B cell (primary cell): ENCODE measurements around the gene SRRD. TPM values are rescaled to one million over a fixed set of nuclear protein-coding genes. Genes with fewer than 3 reads are reported as not detected.

Source experiments
- ATAC-seq: fragments of 200-7000 bp; cut with Tn5 transposase; one replicate; pipeline ENCODE4 v1.10.0; 2021; ENCODE audit warnings: low read depth, mild to moderate bottlenecking, moderate number of reproducible peaks, moderate library complexity
- CTCF ChIA-PET: fragments of 350-600 bp; sonication (Branson Sonifier 250); formaldehyde crosslinking; loops from one replicate; lab custom pipeline; 2021; ENCODE audit warnings: antibody characterized with exemption, inconsistent platforms; lab: Charles Lee
- POLR2A ChIA-PET: fragments of 350-600 bp; sonication (Branson Sonifier 250); formaldehyde crosslinking; loops from one replicate; lab custom pipeline; 2021; ENCODE audit warnings: antibody characterized with exemption; lab: Charles Lee
- DNase-seq: peaks from one replicate; pipeline ENCODE4 v3.0.0; 2013
- H2AFZ ChIP-seq: 2 replicates; pipeline ENCODE4 v1.6.1; 2012; ENCODE audit warnings: mild to moderate bottlenecking, low read depth, low read length; ENCODE audit not compliant: insufficient read depth, poor library complexity, severe bottlenecking
- H3K27ac ChIP-seq, 2 donors: 1 replicate in 1 of 2; 2 replicates in 1 of 2; pipeline ENCODE4 v1.5.1; 2012 to 2013; ENCODE audit warnings: low read length in 2 of 2, mild to moderate bottlenecking in 2 of 2, moderate library complexity in 1 of 2
- H3K27me3 ChIP-seq, 4 experiments: fragments of 200-600 bp in 1 of 4; sonication (generic) in 1 of 4; replicated peaks in 1 of 4; 1 replicate in 2 of 4; 2 replicates in 2 of 4; pipeline versions ENCODE4 v1.6.1 to v1.7.0; 2013 to 2016; ENCODE audit warnings: low read length in 3 of 4, mild to moderate bottlenecking in 2 of 4, mixed read lengths in 1 of 4, moderate library complexity in 1 of 4; ENCODE audit not compliant: insufficient read depth in 4 of 4, control insufficient read depth in 3 of 4; ENCODE audit errors: control extremely low read depth in 1 of 4
- H3K36me3 ChIP-seq, 2 experiments: replicated peaks in 1 of 2; 1 replicate in 1 of 2; 2 replicates in 1 of 2; pipeline versions ENCODE4 v1.6.1 to v1.7.1; 2013; ENCODE audit warnings: low read length in 1 of 2; ENCODE audit not compliant: insufficient read depth in 2 of 2, control insufficient read depth in 1 of 2; ENCODE audit errors: control extremely low read depth in 1 of 2, extremely low read depth in 1 of 2
- H3K4me1 ChIP-seq, 2 donors: fragments of 200-600 bp in 1 of 2; sonication (generic) in 1 of 2; 1 replicate in 1 of 2; 2 replicates in 1 of 2; pipeline versions ENCODE4 v1.5.1 to v1.6.1; 2013 to 2017; ENCODE audit warnings: low read length in 2 of 2; ENCODE audit not compliant: control insufficient read depth in 2 of 2, insufficient read depth in 2 of 2
- H3K4me2 ChIP-seq: replicated peaks from 2 replicates; pipeline ENCODE3; 2012; ENCODE audit warnings: mild to moderate bottlenecking, low read depth, low read length; ENCODE audit not compliant: poor library complexity, severe bottlenecking
- H3K4me3 ChIP-seq, 5 experiments: fragments of 200-600 bp in 1 of 5; sonication (generic) in 1 of 5; 1 replicate in 3 of 5; 2 replicates in 2 of 5; pipeline versions ENCODE4 v1.5.1 to v1.7.0; 2011 to 2016; ENCODE audit warnings: low read length in 4 of 5, mild to moderate bottlenecking in 4 of 5, low read depth in 2 of 5, control low read depth in 1 of 5, moderate library complexity in 1 of 5; ENCODE audit not compliant: insufficient read depth in 1 of 5; ENCODE audit errors: control extremely low read depth in 1 of 5, extremely low read depth in 1 of 5
- H3K79me2 ChIP-seq: fragments of 200-600 bp; sonication (generic); one replicate; pipeline ENCODE4 v1.6.0; 2016; ENCODE audit warnings: low read length; ENCODE audit not compliant: control insufficient read depth, insufficient read depth
- H3K9ac ChIP-seq: fragments of 200-600 bp; sonication (generic); 2 replicates; pipeline ENCODE4 v1.6.1; 2017; ENCODE audit warnings: mild to moderate bottlenecking, low read length, moderate library complexity
- H3K9me3 ChIP-seq, 3 donors: one replicate each; pipeline versions ENCODE4 v1.6.1 to v1.7.1; 2013; ENCODE audit warnings: low read length in 2 of 3; ENCODE audit not compliant: control insufficient read depth in 2 of 3, insufficient read depth in 1 of 3; ENCODE audit errors: control extremely low read depth in 1 of 3
- H4K20me1 ChIP-seq: 2 replicates; pipeline ENCODE4 v1.6.0; 2012; ENCODE audit warnings: mild to moderate bottlenecking, low read length; ENCODE audit not compliant: insufficient read depth, control insufficient read depth, poor library complexity, severe bottlenecking
- H3K27ac Mint-ChIP-seq: one replicate; pipeline ENCODE4 v1.8.0; 2021; ENCODE audit warnings: mixed read lengths
- H3K27me3 Mint-ChIP-seq: one replicate; pipeline ENCODE4 v1.8.0; 2021; ENCODE audit warnings: mixed read lengths
- H3K4me1 Mint-ChIP-seq: one replicate; pipeline ENCODE4 v1.8.0; 2021; ENCODE audit warnings: mixed read lengths
- H3K4me3 Mint-ChIP-seq: one replicate; pipeline ENCODE4 v1.8.0; 2021; ENCODE audit warnings: mixed read lengths
- H3K9me3 Mint-ChIP-seq: one replicate; pipeline ENCODE4 v1.8.0; 2022; ENCODE audit warnings: mixed read lengths; ENCODE audit not compliant: insufficient read depth
- EZH2 ChIP-seq: IDR thresholded peaks from 2 replicates; pipeline ENCODE4 v1.6.1; 2012; ENCODE audit warnings: borderline replicate concordance, low read depth, mild to moderate bottlenecking, moderate library complexity, low read length; ENCODE audit not compliant: insufficient read depth, poor library complexity, severe bottlenecking
- WGBS: methylation state at CpG from one replicate; pipeline ENCODE4 v1.1.5; 2013; ENCODE audit warnings: missing lambda C conversion rate; ENCODE audit not compliant: insufficient coverage; 5-methylcytosine and 5-hydroxymethylcytosine counted together
- intact Hi-C: fragments of 100-400 bp; cut with micrococcal nuclease; formaldehyde crosslinking; loops from one replicate; pipeline ENCODE4 v1.10.0; 2022
- polyA plus RNA-seq: library from polyadenylated mRNA; depleted of rRNA; stranded (reverse); fragments of >200 nt; gene quantifications from 2 replicates; pipeline ENCODE4 v1.2.3, GENCODE V29; 2012
- total RNA-seq, 2 donors: library from RNA; stranded (reverse); fragments of 120-200 nt in 1 of 2; gene quantifications; 1 replicate in 1 of 2; 2 replicates in 1 of 2; pipeline versions ENCODE4 v1.2.3 to v1.2.4, GENCODE V29; 2013 to 2022
- TF ChIP-seq, protein P1 (sequence below): fragments of 200-600 bp; IDR thresholded peaks from one replicate; pipeline ENCODE4 v1.8.0; 2022; ENCODE audit warnings: antibody characterized with exemption, mild to moderate bottlenecking

Gene SRRD
- total and polyA plus RNA-seq, 2 donors (not counting 1 experiment from before 2014, with no cell fraction given), result 7.8 to 19.2 TPM

DNA sequence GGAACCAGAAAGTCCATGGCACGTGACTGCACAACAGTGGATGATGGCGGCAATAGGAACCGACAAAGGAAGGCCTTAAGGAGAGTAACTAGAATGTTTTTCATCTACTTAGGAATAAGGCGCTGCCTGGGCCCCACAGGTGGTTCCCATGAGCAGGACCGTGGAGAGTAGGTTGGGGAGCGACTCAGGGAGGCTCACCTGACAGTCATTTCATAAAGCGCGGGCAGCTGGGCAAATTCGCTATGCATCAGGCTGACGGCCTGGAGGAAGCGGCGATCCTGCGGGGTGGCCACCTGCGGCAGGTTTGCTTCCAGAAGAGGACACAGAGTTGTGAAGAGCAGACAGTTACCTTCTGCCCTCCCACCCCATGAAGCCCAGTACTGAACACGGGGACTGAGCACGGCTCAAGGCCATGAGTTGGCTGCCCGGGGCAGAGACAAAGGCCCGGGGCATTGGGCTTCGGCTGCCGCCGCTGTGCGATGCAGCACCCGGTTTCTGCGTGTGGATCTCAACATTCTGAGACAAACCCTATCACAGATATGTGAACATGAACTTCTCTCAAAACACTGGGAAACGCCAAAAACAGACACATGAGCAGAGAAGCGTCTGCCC, 25.9 kb upstream of the SRRD start:
- Histone ChIP-seq H3K4me3 (no peak overlapping the region), H3K27me3 (no peaks in the 10 kb centered on the region), H3K27ac (no peak overlapping the region), H3K4me2 (no peak overlapping the region), H3K9me3 (no peaks in the 10 kb centered on the region), H2AFZ (no peak overlapping the region), H3K36me3 (peaks cover 4 to 60% of the 10 kb centered on the region in 2 experiments), H3K4me1 (no peaks in the 10 kb centered on the region), H3K79me2 (peaks cover 22% of the 10 kb centered on the region), H3K9ac (no peak overlapping the region), H4K20me1 (peaks cover 16% of the 10 kb centered on the region)
- Mint-ChIP-seq H3K4me1 (no peaks in the 10 kb centered on the region), H3K27ac (no peak overlapping the region), H3K27me3 (no peaks in the 10 kb centered on the region), H3K9me3 (no peaks in the 10 kb centered on the region), H3K4me3 (no peak overlapping the region)
- intact Hi-C loops, result no loop called here
- TF ChIP-seq EZH2, result no peak
- TF ChIP-seq, protein P1, sequence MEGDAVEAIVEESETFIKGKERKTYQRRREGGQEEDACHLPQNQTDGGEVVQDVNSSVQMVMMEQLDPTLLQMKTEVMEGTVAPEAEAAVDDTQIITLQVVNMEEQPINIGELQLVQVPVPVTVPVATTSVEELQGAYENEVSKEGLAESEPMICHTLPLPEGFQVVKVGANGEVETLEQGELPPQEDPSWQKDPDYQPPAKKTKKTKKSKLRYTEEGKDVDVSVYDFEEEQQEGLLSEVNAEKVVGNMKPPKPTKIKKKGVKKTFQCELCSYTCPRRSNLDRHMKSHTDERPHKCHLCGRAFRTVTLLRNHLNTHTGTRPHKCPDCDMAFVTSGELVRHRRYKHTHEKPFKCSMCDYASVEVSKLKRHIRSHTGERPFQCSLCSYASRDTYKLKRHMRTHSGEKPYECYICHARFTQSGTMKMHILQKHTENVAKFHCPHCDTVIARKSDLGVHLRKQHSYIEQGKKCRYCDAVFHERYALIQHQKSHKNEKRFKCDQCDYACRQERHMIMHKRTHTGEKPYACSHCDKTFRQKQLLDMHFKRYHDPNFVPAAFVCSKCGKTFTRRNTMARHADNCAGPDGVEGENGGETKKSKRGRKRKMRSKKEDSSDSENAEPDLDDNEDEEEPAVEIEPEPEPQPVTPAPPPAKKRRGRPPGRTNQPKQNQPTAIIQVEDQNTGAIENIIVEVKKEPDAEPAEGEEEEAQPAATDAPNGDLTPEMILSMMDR, result no peak
- DNase-seq (no peak), ATAC-seq (no peak)
- WGBS, result 96% methylated on average over 26 of the region's 26 CpGs
- POLR2A ChIA-PET, result no interaction called here
- CTCF ChIA-PET, result interaction anchor here (0.6 to 1.3 kb wide), 3 partner anchors 21 to 96 kb away, joined by 3 to 5 read pairs (median 4); no protein-coding TSS in a partner anchor

DNA sequence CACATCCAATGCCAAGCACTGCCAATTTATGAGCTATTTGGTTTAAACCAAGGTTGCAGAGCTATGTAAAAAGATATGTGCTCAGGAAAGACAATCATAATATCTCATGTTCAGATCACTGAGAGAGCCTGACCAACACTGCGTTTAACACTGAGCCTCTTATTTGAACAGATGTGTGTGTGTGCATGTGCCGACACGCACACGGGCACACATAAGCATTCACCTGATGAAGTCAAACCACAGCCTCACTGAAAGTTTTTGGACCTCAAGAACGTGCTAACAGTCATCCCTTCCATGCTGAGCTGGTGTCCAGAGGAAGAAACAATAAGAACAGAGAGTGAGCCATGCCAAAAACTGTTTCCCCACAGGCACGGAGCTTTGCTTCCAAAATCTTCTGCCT, 23.5 kb upstream of the SRRD start:
- H2AFZ ChIP-seq, result no peak overlapping the region
- peaks cover 2 to 69% of the 10 kb centered on the region in 2 experiments for H3K36me3 ChIP-seq
- no peak overlapping the region for H3K27ac Mint-ChIP-seq
- no peaks in the 10 kb centered on the region for H3K27me3 ChIP-seq
- no peak for DNase-seq
- intact Hi-C loops, result loop anchor here (2.0 to 5.0 kb wide), 2 partner anchors 21 to 83 kb away; no protein-coding TSS in a partner anchor
- H3K27ac ChIP-seq, result no peak overlapping the region
- TF ChIP-seq EZH2, result no peak
- TF ChIP-seq, protein P1, result no peak
- WGBS, result 93% methylated on average over 4 of the region's 6 CpGs
- ChIA-PET POLR2A (no interaction called here), CTCF (interaction anchor here (0.6 to 9.7 kb wide), 24 partner anchors 8 to 184 kb away, joined by 3 to 179 read pairs (median 4); no protein-coding TSS in a partner anchor)
- H3K9ac ChIP-seq, result no peak overlapping the region
- no peaks in the 10 kb centered on the region for H3K27me3 Mint-ChIP-seq
- no peak overlapping the region for H3K4me3 Mint-ChIP-seq
- H3K9me3 Mint-ChIP-seq, result no peaks in the 10 kb centered on the region
- H4K20me1 ChIP-seq, result peaks cover 16% of the 10 kb centered on the region
- no peak for ATAC-seq
- no peak overlapping the region for H3K4me3 ChIP-seq
- H3K4me1 ChIP-seq, result no peaks in the 10 kb centered on the region
- peaks cover 22% of the 10 kb centered on the region for H3K79me2 ChIP-seq
- H3K4me1 Mint-ChIP-seq, result no peaks in the 10 kb centered on the region
- no peaks in the 10 kb centered on the region for H3K9me3 ChIP-seq
- H3K4me2 ChIP-seq, result no peak overlapping the region
